ENCODE results near the gene HTT-AS.

The HTT-AS gene

GRCh38 chr4:3070709-3071500, 3.4 kb downstream of the HTT-AS start:
- no peaks in the 10 kb centered on the region for H3K9me3 ChIP-seq
- DNase-seq, result no peak
- intact Hi-C loops (cut with DNase I; ENCODE audit: low total_unique reads), result no loop called here
- no peaks in the 10 kb centered on the region for H3K36me3 ChIP-seq
- H3K4me3 ChIP-seq, result no peak overlapping the region
- no peak overlapping the region for H3K27ac ChIP-seq
- H3K27me3 ChIP-seq, result no peaks in the 10 kb centered on the region
- H3K4me1 ChIP-seq, result peaks cover 0 to 20% (median 10%) of the 10 kb centered on the region in 4 donors
- no peak for TF ChIP-seq CTCF (IDR thresholded peaks at IDR 0.05)

- intact Hi-C loops (cut with DNase I; ENCODE audit: low total_unique reads), result no loop called here
- H3K4me3 ChIP-seq, result no peak overlapping the region
- TF ChIP-seq CTCF (IDR thresholded peaks at IDR 0.05), result no peak
- peaks cover 0 to 9% (median 6%) of the 10 kb centered on the region in 4 donors for H3K4me1 ChIP-seq
- H3K36me3 ChIP-seq, result no peaks in the 10 kb centered on the region
- H3K27ac ChIP-seq, result no peak overlapping the region
- no peak for DNase-seq
- no peaks in the 10 kb centered on the region for H3K9me3 ChIP-seq
- H3K27me3 ChIP-seq, result no peaks in the 10 kb centered on the region
Measured at GRCh38 chr4:3069661-3070199, 4.6 kb downstream of the HTT-AS start.

- H3K27me3 ChIP-seq, result no peaks in the 10 kb centered on the region
Measured at GRCh38 chr4:3067473-3068001, 6.8 kb downstream of the HTT-AS start.

GRCh38 chr4:3066836-3067400, 7.4 kb downstream of the HTT-AS start:
- H3K27ac ChIP-seq, result no peak overlapping the region
- H3K36me3 ChIP-seq, result no peaks in the 10 kb centered on the region
- no peaks in the 10 kb centered on the region for H3K27me3 ChIP-seq
- H3K4me1 ChIP-seq, result no peaks in the 10 kb centered on the region
- DNase-seq, result no peak
- no peaks in the 10 kb centered on the region for H3K9me3 ChIP-seq
- TF ChIP-seq CTCF (IDR thresholded peaks at IDR 0.05), result no peak
- intact Hi-C loops (cut with DNase I; ENCODE audit: low total_unique reads), result no loop called here
- no peak overlapping the region for H3K4me3 ChIP-seq

More at GRCh38 chr4:3067473-3068001, 6.8 kb downstream of the HTT-AS start:
- Histone ChIP-seq H3K9me3 (no peaks in the 10 kb centered on the region), H3K27ac (no peak overlapping the region), H3K4me1 (no peaks in the 10 kb centered on the region), H3K4me3 (no peak overlapping the region), H3K36me3 (no peaks in the 10 kb centered on the region)
- intact Hi-C loops (cut with DNase I; ENCODE audit: low total_unique reads), result no loop called here
- DNase-seq, result no peak
- TF ChIP-seq CTCF (IDR thresholded peaks at IDR 0.05), result no peak

GRCh38 chr4:3065551-3065950, 8.8 kb downstream of the HTT-AS start:
- H3K27ac ChIP-seq, result no peak overlapping the region
- intact Hi-C loops (cut with DNase I; ENCODE audit: low total_unique reads), result no loop called here
- TF ChIP-seq CTCF (IDR thresholded peaks at IDR 0.05), result no peak
- H3K4me3 ChIP-seq, result no peak overlapping the region
- no peak for DNase-seq
- H3K4me1 ChIP-seq, result no peaks in the 10 kb centered on the region
- no peaks in the 10 kb centered on the region for H3K36me3 ChIP-seq
- H3K9me3 ChIP-seq, result no peaks in the 10 kb centered on the region
- no peaks in the 10 kb centered on the region for H3K27me3 ChIP-seq
